ENCODE measurements around the gene RAB14. TPM values are rescaled to one million over a fixed set of nuclear protein-coding genes. Genes with fewer than 3 reads are reported as not detected.

The RAB14 gene
- total and polyA plus RNA-seq, 3 donors from 2014 or later = 44.6 to 66.7 (median 51.1) TPM

- no peaks in the 10 kb centered on the region for H3K9me3 ChIP-seq
- H3K36me3 ChIP-seq (ENCODE audit: low read depth, missing control alignments) = no peaks in the 10 kb centered on the region
- no peaks in the 10 kb centered on the region for H3K27me3 ChIP-seq
- intact Hi-C loops (cut with DNase I; ENCODE audit: low total_unique reads) = no loop called here
- H3K4me3 ChIP-seq = no peak overlapping the region
- 80 to 86% methylated on average over 3 of the region's 3 CpGs for WGBS, 2 donors
- no peak for DNase-seq
- TF ChIP-seq POLR2A (IDR thresholded peaks at IDR 0.05) = no peak
- TF ChIP-seq, protein P1, sequence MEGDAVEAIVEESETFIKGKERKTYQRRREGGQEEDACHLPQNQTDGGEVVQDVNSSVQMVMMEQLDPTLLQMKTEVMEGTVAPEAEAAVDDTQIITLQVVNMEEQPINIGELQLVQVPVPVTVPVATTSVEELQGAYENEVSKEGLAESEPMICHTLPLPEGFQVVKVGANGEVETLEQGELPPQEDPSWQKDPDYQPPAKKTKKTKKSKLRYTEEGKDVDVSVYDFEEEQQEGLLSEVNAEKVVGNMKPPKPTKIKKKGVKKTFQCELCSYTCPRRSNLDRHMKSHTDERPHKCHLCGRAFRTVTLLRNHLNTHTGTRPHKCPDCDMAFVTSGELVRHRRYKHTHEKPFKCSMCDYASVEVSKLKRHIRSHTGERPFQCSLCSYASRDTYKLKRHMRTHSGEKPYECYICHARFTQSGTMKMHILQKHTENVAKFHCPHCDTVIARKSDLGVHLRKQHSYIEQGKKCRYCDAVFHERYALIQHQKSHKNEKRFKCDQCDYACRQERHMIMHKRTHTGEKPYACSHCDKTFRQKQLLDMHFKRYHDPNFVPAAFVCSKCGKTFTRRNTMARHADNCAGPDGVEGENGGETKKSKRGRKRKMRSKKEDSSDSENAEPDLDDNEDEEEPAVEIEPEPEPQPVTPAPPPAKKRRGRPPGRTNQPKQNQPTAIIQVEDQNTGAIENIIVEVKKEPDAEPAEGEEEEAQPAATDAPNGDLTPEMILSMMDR (IDR thresholded peaks at IDR 0.05) = no peak
- H3K4me1 ChIP-seq = no peaks in the 10 kb centered on the region
- H3K27ac ChIP-seq = no peak overlapping the region
Measured at GRCh38 chr9:121237916-121238315, 36.2 kb upstream of the RAB14 start.

- 95 to 97% methylated on average over 5 of the region's 5 CpGs for WGBS, 2 donors
- H3K9me3 ChIP-seq = no peaks in the 10 kb centered on the region
- no peak for TF ChIP-seq POLR2A (IDR thresholded peaks at IDR 0.05)
- TF ChIP-seq, protein P1 (IDR thresholded peaks at IDR 0.05) = no peak
- no peak for DNase-seq
- H3K27ac ChIP-seq = no peak overlapping the region
- H3K27me3 ChIP-seq = no peaks in the 10 kb centered on the region
- no peaks in the 10 kb centered on the region for H3K36me3 ChIP-seq (ENCODE audit: low read depth, missing control alignments)
- no peak overlapping the region for H3K4me3 ChIP-seq
- intact Hi-C loops (cut with DNase I; ENCODE audit: low total_unique reads) = no loop called here
- no peaks in the 10 kb centered on the region for H3K4me1 ChIP-seq
Measured at GRCh38 chr9:121235512-121235911, 33.8 kb upstream of the RAB14 start.

DNA sequence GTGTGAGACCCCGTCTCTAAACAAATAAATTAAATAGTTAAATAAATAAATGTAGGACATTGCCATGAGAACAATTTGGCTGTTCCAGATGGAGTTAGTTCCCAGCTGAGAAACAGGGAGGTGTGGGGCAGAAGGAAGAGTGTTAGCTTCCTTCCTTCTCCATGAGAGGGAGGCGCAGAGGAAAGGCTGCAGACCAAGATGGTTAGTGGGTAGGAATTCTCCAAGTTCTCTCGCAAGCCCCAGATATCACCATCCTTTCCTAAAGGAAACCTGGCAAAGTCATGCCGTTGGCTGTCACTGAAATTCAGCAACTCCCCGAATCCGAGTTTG lies 33.1 kb upstream of the RAB14 start:
- H3K36me3 ChIP-seq (ENCODE audit: low read depth, missing control alignments) = no peaks in the 10 kb centered on the region
- intact Hi-C loops (cut with DNase I; ENCODE audit: low total_unique reads) = no loop called here
- TF ChIP-seq, protein P1 (IDR thresholded peaks at IDR 0.05) = no peak

DNA sequence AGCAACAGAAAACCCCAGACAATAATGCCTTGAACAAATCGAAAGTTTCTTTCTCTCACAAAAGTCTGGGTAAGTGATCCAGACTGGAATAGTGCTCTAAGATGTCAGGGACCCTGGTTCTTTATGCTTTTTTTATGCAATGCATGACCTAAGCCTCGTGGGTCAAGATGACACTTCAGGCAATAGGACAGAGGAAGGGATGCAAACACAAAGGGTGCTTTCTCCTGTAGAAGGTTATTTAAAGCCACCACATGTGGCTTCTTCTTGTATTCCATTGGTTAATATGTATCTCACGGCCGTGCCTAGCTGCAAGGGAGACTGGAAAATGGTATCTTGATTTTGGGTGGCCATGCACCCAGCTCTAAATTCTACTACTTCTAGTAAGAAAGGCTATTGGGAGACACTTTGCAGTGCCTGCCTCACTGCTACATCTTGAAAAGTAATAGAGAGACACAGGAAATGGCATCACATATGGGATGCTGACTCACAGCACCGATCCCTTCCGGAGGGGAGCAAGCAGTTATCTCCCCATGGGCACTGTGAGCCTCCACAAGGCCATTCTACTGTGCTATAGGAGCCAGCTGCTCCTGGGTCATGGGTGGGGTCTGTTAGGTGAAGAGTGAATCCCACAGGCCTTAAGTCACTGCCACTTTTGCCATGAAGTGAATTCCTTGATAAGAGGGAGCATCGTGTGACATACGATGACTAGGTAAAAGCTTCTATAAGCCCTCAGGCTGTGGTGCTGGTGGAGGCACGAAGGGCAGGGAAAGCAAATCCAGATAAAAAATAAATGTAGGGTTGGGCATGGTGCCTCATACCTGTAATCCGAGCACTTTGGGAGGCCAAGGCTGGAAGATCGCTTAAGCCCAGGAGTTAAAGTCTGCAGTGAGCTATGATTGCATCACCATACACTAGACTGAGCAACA lies 32.5 kb upstream of the RAB14 start:
- H3K27ac ChIP-seq = no peak overlapping the region
- DNase-seq = no peak
- intact Hi-C loops (cut with DNase I; ENCODE audit: low total_unique reads) = no loop called here
- H3K27me3 ChIP-seq = no peaks in the 10 kb centered on the region
- no peak for TF ChIP-seq POLR2A (IDR thresholded peaks at IDR 0.05)
- TF ChIP-seq, protein P1 (IDR thresholded peaks at IDR 0.05) = no peak
- no peaks in the 10 kb centered on the region for H3K36me3 ChIP-seq (ENCODE audit: low read depth, missing control alignments)
- no peaks in the 10 kb centered on the region for H3K9me3 ChIP-seq
- H3K4me3 ChIP-seq = no peak overlapping the region
- WGBS, 2 donors = 88 to 91% methylated on average over 11 of the region's 11 CpGs
- no peaks in the 10 kb centered on the region for H3K4me1 ChIP-seq

More for the DNA sequence above, 33.1 kb upstream of the RAB14 start:
- no peak for DNase-seq
- Histone ChIP-seq H3K27ac (no peak overlapping the region), H3K4me3 (no peak overlapping the region), H3K4me1 (no peaks in the 10 kb centered on the region), H3K27me3 (no peaks in the 10 kb centered on the region), H3K9me3 (no peaks in the 10 kb centered on the region)
- WGBS, 2 donors = 81 to 96% methylated on average over 6 of the region's 6 CpGs

DNA sequence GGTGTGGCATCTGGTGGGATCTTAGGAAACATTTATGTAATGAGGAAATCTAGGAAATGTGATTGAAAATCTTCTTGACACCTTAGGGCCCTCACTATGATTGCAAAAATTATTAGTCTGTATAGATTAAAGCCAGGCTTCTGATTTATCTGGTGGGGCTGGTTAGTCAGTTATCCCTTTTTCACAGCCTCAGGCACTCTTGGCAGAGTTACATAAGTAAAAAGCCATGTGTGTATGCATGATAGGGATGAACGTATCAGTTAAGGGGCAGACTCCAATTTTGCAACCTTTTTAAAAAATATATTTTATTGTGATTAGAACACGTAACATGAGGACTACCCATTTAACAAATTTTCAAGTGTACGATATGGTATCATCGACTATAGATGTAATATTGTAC lies 30.6 kb upstream of the RAB14 start:
- H3K27me3 ChIP-seq = no peaks in the 10 kb centered on the region
- no peaks in the 10 kb centered on the region for H3K4me1 ChIP-seq
- WGBS, 2 donors = 93 to 97% methylated on average over 4 of the region's 4 CpGs
- DNase-seq = no peak
- H3K27ac ChIP-seq = no peak overlapping the region
- intact Hi-C loops (cut with DNase I; ENCODE audit: low total_unique reads) = no loop called here
- no peak for TF ChIP-seq POLR2A (IDR thresholded peaks at IDR 0.05)
- TF ChIP-seq, protein P1 (IDR thresholded peaks at IDR 0.05) = no peak
- no peak overlapping the region for H3K4me3 ChIP-seq
- H3K36me3 ChIP-seq (ENCODE audit: low read depth, missing control alignments) = no peaks in the 10 kb centered on the region
- no peaks in the 10 kb centered on the region for H3K9me3 ChIP-seq

Data from testis (tissue), 3 donors.